Measurements from ENCODE around the gene BCKDHB.

Gene BCKDHB

GRCh38 chr6:80329496-80329895 is 223.0 kb downstream of the BCKDHB start:
- DNase-seq (ENCODE audit: low read depth, low spot score): no peak

GRCh38 chr6:80330961-80331360 is 224.5 kb downstream of the BCKDHB start:
- no peak for DNase-seq (ENCODE audit: low read depth, low spot score)

GRCh38 chr6:80331522-80331921 is 225.1 kb downstream of the BCKDHB start:
- no peak for DNase-seq (ENCODE audit: low read depth, low spot score)

GRCh38 chr6:80331974-80332373 is 225.5 kb downstream of the BCKDHB start:
- DNase-seq (ENCODE audit: low read depth, low spot score): no peak

GRCh38 chr6:80333342-80333741 is 226.9 kb downstream of the BCKDHB start:
- no peak for DNase-seq (ENCODE audit: low read depth, low spot score)

- no peak for DNase-seq (ENCODE audit: low read depth, low spot score)
Measured at GRCh38 chr6:80335121-80335531, 228.7 kb downstream of the BCKDHB start.

- no peak for DNase-seq (ENCODE audit: low read depth, low spot score)
Measured at GRCh38 chr6:80336911-80337310, 230.4 kb downstream of the BCKDHB start.

- DNase-seq (ENCODE audit: low read depth, low spot score): no peak
Measured at GRCh38 chr6:80338201-80338836, 231.8 kb downstream of the BCKDHB start.

GRCh38 chr6:80339421-80339820 is 232.9 kb downstream of the BCKDHB start:
- DNase-seq (ENCODE audit: low read depth, low spot score): no peak

- DNase-seq (ENCODE audit: low read depth, low spot score): no peak
Measured at GRCh38 chr6:80340280-80340679, 233.8 kb downstream of the BCKDHB start.

GRCh38 chr6:80340686-80341085 is 234.2 kb downstream of the BCKDHB start:
- no peak for DNase-seq (ENCODE audit: low read depth, low spot score)

- no peak for DNase-seq (ENCODE audit: low read depth, low spot score)
Measured at GRCh38 chr6:80341330-80341729, 234.9 kb downstream of the BCKDHB start.

GRCh38 chr6:80343511-80343910 is 237.0 kb downstream of the BCKDHB start:
- no peak for DNase-seq (ENCODE audit: low read depth, low spot score)

- no peak for DNase-seq (ENCODE audit: low read depth, low spot score)
Measured at GRCh38 chr6:80347101-80347500, 240.6 kb downstream of the BCKDHB start.

- peak; percentile 78 for DNase-seq (ENCODE audit: low read depth, low spot score)
Measured at GRCh38 chr6:80348263-80348662, 241.8 kb downstream of the BCKDHB start.

GRCh38 chr6:80356000-80356399 is 249.5 kb downstream of the BCKDHB start:
- DNase-seq (ENCODE audit: low read depth, low spot score): no peak

GRCh38 chr6:80356545-80356944 is 250.1 kb downstream of the BCKDHB start:
- no peak for DNase-seq (ENCODE audit: low read depth, low spot score)

GRCh38 chr6:80357081-80357480 is 250.6 kb downstream of the BCKDHB start:
- no peak for DNase-seq (ENCODE audit: low read depth, low spot score)

- no peak for DNase-seq (ENCODE audit: low read depth, low spot score)
Measured at GRCh38 chr6:80357674-80358073, 251.2 kb downstream of the BCKDHB start.

GRCh38 chr6:80363501-80364122 is 257.1 kb downstream of the BCKDHB start:
- DNase-seq (ENCODE audit: low read depth, low spot score): no peak

- DNase-seq (ENCODE audit: low read depth, low spot score): no peak
Measured at GRCh38 chr6:80364149-80364548, 257.7 kb downstream of the BCKDHB start.

- no peak for DNase-seq (ENCODE audit: low read depth, low spot score)
Measured at GRCh38 chr6:80366051-80366450, 259.6 kb downstream of the BCKDHB start.

GRCh38 chr6:80366714-80367113 is 260.2 kb downstream of the BCKDHB start:
- DNase-seq (ENCODE audit: low read depth, low spot score): no peak

- DNase-seq (ENCODE audit: low read depth, low spot score): no peak
Measured at GRCh38 chr6:80376411-80376810, 269.9 kb downstream of the BCKDHB start.
